Heart right ventricle (tissue), 16 donors: ENCODE data around the gene KRT7. TPM values are rescaled to one million over a fixed set of nuclear protein-coding genes. Genes with fewer than 3 reads are reported as not detected.

Experiments
- ATAC-seq, 8 donors: fragments of 200-7000 bp; cut with Tn5 transposase; one replicate each; pipeline ENCODE4 v1.9.1; 2020; ENCODE audit warnings: mild to moderate bottlenecking in 8 of 8, moderate library complexity in 8 of 8, moderate number of reproducible peaks in 1 of 8
- DNase-seq, 2 donors: peaks; one replicate each; pipeline ENCODE4 v3.0.0-alpha.2; 2020
- H3K27ac ChIP-seq, 10 donors: fragments of 200-600 bp; sonication (generic) in 2 of 10; one replicate each; pipeline versions ENCODE4 v1.5.0 to v1.8.0; 2020 to 2022; ENCODE audit warnings: mild to moderate bottlenecking in 3 of 10
- H3K27me3 ChIP-seq, 7 donors: fragments of 200-600 bp; one replicate each; pipeline ENCODE4 v1.8.0; 2021 to 2022; ENCODE audit warnings: mild to moderate bottlenecking in 2 of 7
- H3K36me3 ChIP-seq, 9 donors: fragments of 200-600 bp; sonication (generic) in 1 of 9; one replicate each; pipeline versions ENCODE4 v1.5.0 to v1.8.0; 2020 to 2022; ENCODE audit warnings: mild to moderate bottlenecking in 2 of 9
- H3K4me1 ChIP-seq, 9 donors: fragments of 200-600 bp; sonication (generic) in 1 of 9; one replicate each; pipeline versions ENCODE4 v1.5.0 to v1.8.0; 2020 to 2022; ENCODE audit warnings: mild to moderate bottlenecking in 4 of 9
- H3K4me3 ChIP-seq, 10 donors: fragments of 200-600 bp; sonication (generic) in 2 of 10; one replicate each; pipeline versions ENCODE4 v1.5.0 to v1.8.0; 2020 to 2022; ENCODE audit warnings: mild to moderate bottlenecking in 7 of 10, moderate library complexity in 2 of 10
- H3K9me3 ChIP-seq, 11 donors: fragments of 200-600 bp in 10 of 11; sonication (generic) in 2 of 11; one replicate each; pipeline versions ENCODE4 v1.5.0 to v1.8.0; 2013 to 2022; ENCODE audit warnings: mild to moderate bottlenecking in 2 of 11, control low read depth in 1 of 11, moderate library complexity in 1 of 11
- CTCF ChIP-seq, 9 donors: fragments of 200-600 bp; sonication (generic) in 2 of 9; IDR thresholded peaks; one replicate each; pipeline versions ENCODE4 v1.5.0 to v1.8.0; 2021 to 2022; ENCODE audit warnings: antibody characterized with exemption in 9 of 9, mild to moderate bottlenecking in 5 of 9, moderate library complexity in 1 of 9
- WGBS, 2 donors: extraction: QIAGEN DNeasy Blood & Tissue Kit; methylation state at CpG; one replicate each; pipeline ENCODE4 v1.1.7; 2013; ENCODE audit warnings: inconsistent platforms in 1 of 2; 5-methylcytosine and 5-hydroxymethylcytosine counted together
- intact Hi-C, 10 donors: fragments of 100-400 bp; cut with DNase I; formaldehyde crosslinking; loops; one replicate each; pipeline versions ENCODE4 v1.11.1 to v1.14.2; 2022
- polyA plus RNA-seq, 2 donors: library from polyadenylated mRNA; stranded (reverse); fragments of 200-250 nt; gene quantifications; one replicate each; pipeline ENCODE4 v1.2.3, GENCODE V29; 2013
- total RNA-seq, 10 donors: library from RNA; stranded (reverse); fragmentation: NEBNext Ultra II Directional in 3 of 10; extraction: Animal tissue kit (Norgen Biotek cat#: 25700) in 3 of 10; gene quantifications; one replicate each; pipeline versions ENCODE4 v1.2.1 to v1.2.4, GENCODE V29; 2021 to 2023
- donor health status: Arrhythmogenic right ventricular cardiomyopathy.
- donor health status: ischemic (EF 13 %, LVEDD 7.1; RV severe dilation, severe dysfunction).
- donor health status: healthy with polysubstance abuse.
- donor health status: DM: no; HTN: yes; CAD: no.
- donor health status: DM: no; HTN: no; CAD: no.
- donor health status: ischemic (EF 25% LVEDD 6.9; RV normal size, moderate dysfunction).
- donor health status: ischemic (EF 25% LVEDD 5.7; RV mildly dilated, moderate dysfunction).
- donor health status: healthy.
- donor health status: DM: yes; HTN: yes; CAD: no.
- donor health status: Ischemic cardiomyopathy.
- donor health status: ischemic (EF 35%, LVEDD 5.7; RV mildly dilated, moderate dysfunction).
- donor health status: nonischemic (EF 11% LVEDD 7.7; RV severe dilation, severe dysfunction).
- donor health status: DM: yes; HTN: yes; CAD: no.
- donor health status: PGD.
- donor health status: ischemic (EF 29% LVEDD 5.4; RV normal size, mild dysfunction).
- donor health status: nonischemic (EF 23%, LVEDD 6.1; RV moderate dilation, normal function).

KRT7 gene
- total and polyA plus RNA-seq, 12 donors: 0.59 to 10.8 (median 1.8) TPM; not detected in 3

GRCh38 chr12:52209321-52209720 is 23.7 kb upstream of the KRT7 start:
- intact Hi-C loops: no loop called here
- WGBS, 2 donors: 78 to 82% methylated on average over 8 of the region's 8 CpGs
- Histone ChIP-seq H3K4me1 (peaks cover 6 to 28% (median 15%) of the 10 kb centered on the region in 9 donors), H3K27me3 (peaks cover 0 to 10% (median 0%) of the 10 kb centered on the region in 7 donors), H3K36me3 (no peaks in the 10 kb centered on the region), H3K9me3 (no peaks in the 10 kb centered on the region), H3K27ac (no peak overlapping the region), H3K4me3 (no peak overlapping the region)
- ATAC-seq (no peak), DNase-seq (no peak)
- no peak for TF ChIP-seq CTCF (IDR thresholded peaks at IDR 0.05)

- intact Hi-C loops: loop anchor here in 2 of 10 donors (5.0 to 10.0 kb wide), 2 partner anchors 64 to 67 kb away; partner anchors contain the start of gene KRT86 (in 1 of the 2)
- ATAC-seq (no peak), DNase-seq (no peak)
- Histone ChIP-seq H3K36me3 (no peaks in the 10 kb centered on the region), H3K4me1 (peaks cover 6 to 29% (median 15%) of the 10 kb centered on the region in 9 donors), H3K4me3 (no peak overlapping the region), H3K27ac (no peak overlapping the region), H3K27me3 (peaks cover 0 to 10% (median 0%) of the 10 kb centered on the region in 7 donors), H3K9me3 (no peaks in the 10 kb centered on the region)
- 75 to 83% methylated on average over 7 of the region's 7 CpGs for WGBS, 2 donors
- no peak for TF ChIP-seq CTCF (IDR thresholded peaks at IDR 0.05)
Measured at GRCh38 chr12:52210186-52210924, 22.7 kb upstream of the KRT7 start.

GRCh38 chr12:52210925-52211650 is 22.0 kb upstream of the KRT7 start:
- no peak for ATAC-seq
- DNase-seq: no peak
- intact Hi-C loops: loop anchor here in 2 of 10 donors (5.0 to 10.0 kb wide), 2 partner anchors 64 to 66 kb away; partner anchors contain the start of gene KRT86 (in 1 of the 2)

More at GRCh38 chr12:52210925-52211650, 22.0 kb upstream of the KRT7 start:
- Histone ChIP-seq H3K36me3 (no peaks in the 10 kb centered on the region), H3K27me3 (peaks cover 0 to 10% (median 0%) of the 10 kb centered on the region in 7 donors), H3K4me1 (peaks cover 6 to 37% (median 19%) of the 10 kb centered on the region in 9 donors), H3K9me3 (no peaks in the 10 kb centered on the region), H3K4me3 (no peak overlapping the region), H3K27ac (no peak overlapping the region)
- TF ChIP-seq CTCF (IDR thresholded peaks at IDR 0.05): no peak
- WGBS, 2 donors: 78 to 80% methylated on average over 10 of the region's 10 CpGs
